Aorta (tissue), 5 donors: ENCODE data around the gene SART1. TPM values are rescaled to one million over a fixed set of nuclear protein-coding genes. Genes with fewer than 3 reads are reported as not detected.

Experiments used
- ATAC-seq: fragments of 200-7000 bp; cut with Tn5 transposase; one replicate; pipeline ENCODE4 v1.9.1; 2022; ENCODE audit warnings: moderate library complexity; ENCODE audit not compliant: low FRiP score
- DNase-seq, 2 donors: peaks; one replicate each; pipeline ENCODE4 v3.0.0-alpha.2; 2020
- H3K27ac ChIP-seq, 2 donors: one replicate each; pipeline ENCODE4 v1.5.1; 2013; ENCODE audit warnings: low read length in 2 of 2, mild to moderate bottlenecking in 2 of 2, moderate library complexity in 2 of 2, control low read depth in 1 of 2, inconsistent platforms in 1 of 2, low read depth in 1 of 2
- H3K27me3 ChIP-seq, 2 donors: one replicate each; pipeline ENCODE4 v1.6.1; 2013; ENCODE audit warnings: control low read depth in 1 of 2, low read length in 1 of 2, mild to moderate bottlenecking in 1 of 2, moderate library complexity in 1 of 2; ENCODE audit not compliant: insufficient read depth in 2 of 2, control insufficient read depth in 1 of 2
- H3K36me3 ChIP-seq, 2 donors: one replicate each; pipeline ENCODE4 v1.6.1; 2013; ENCODE audit warnings: control low read depth in 1 of 2, low read length in 1 of 2, mild to moderate bottlenecking in 1 of 2; ENCODE audit not compliant: insufficient read depth in 2 of 2, control insufficient read depth in 1 of 2
- H3K4me1 ChIP-seq, 2 donors: one replicate each; pipeline ENCODE4 v1.6.1; 2013; ENCODE audit warnings: low read length in 2 of 2, control low read depth in 1 of 2, mild to moderate bottlenecking in 1 of 2, moderate library complexity in 1 of 2; ENCODE audit not compliant: insufficient read depth in 2 of 2, control insufficient read depth in 1 of 2
- H3K4me3 ChIP-seq, 2 donors: one replicate each; pipeline ENCODE4 v1.5.1; 2013; ENCODE audit warnings: low read length in 2 of 2, control low read depth in 1 of 2, mild to moderate bottlenecking in 1 of 2
- H3K9me3 ChIP-seq: one replicate; pipeline ENCODE4 v1.6.1; 2013; ENCODE audit warnings: mild to moderate bottlenecking, low read length; ENCODE audit not compliant: control insufficient read depth
- WGBS, 2 donors: extraction: QIAGEN DNeasy Blood & Tissue Kit; methylation state at CpG; one replicate each; pipeline ENCODE4 v1.1.7; 2013; 5-methylcytosine and 5-hydroxymethylcytosine counted together
- intact Hi-C, 2 donors: fragments of 100-400 bp; cut with DNase I; formaldehyde crosslinking; loops; one replicate each; pipeline versions ENCODE4 v1.14.2 to v1.15.0; 2022
- long read RNA-seq, 2 donors: library from polyadenylated mRNA; unstranded; transcript quantifications; one replicate each; pipeline ENCODE4 v2.0.0, GENCODE V29; 2020 to 2021
- polyA plus RNA-seq, 2 donors: library from polyadenylated mRNA; stranded (reverse); fragments of 200-250 nt; gene quantifications; one replicate each; pipeline ENCODE4 v1.2.3, GENCODE V29; 2013
- total RNA-seq, 2 donors: library from RNA; stranded (reverse); fragmentation: NEBNext Ultra II Directional; extraction: Animal tissue kit (Norgen Biotek cat#: 25700); gene quantifications; one replicate each; pipeline ENCODE4 v1.2.1, GENCODE V29; 2021
- donor health status: healthy with polysubstance abuse.
- donor health status: Bipolar disorder and iron deficiency.
- donor health status: DM: no; HTN: no; CAD: no.
- donor health status: DM: no; HTN: no; CAD: no.
- donor health status: DM: yes; HTN: yes; CAD: no.

Gene SART1, protein sequence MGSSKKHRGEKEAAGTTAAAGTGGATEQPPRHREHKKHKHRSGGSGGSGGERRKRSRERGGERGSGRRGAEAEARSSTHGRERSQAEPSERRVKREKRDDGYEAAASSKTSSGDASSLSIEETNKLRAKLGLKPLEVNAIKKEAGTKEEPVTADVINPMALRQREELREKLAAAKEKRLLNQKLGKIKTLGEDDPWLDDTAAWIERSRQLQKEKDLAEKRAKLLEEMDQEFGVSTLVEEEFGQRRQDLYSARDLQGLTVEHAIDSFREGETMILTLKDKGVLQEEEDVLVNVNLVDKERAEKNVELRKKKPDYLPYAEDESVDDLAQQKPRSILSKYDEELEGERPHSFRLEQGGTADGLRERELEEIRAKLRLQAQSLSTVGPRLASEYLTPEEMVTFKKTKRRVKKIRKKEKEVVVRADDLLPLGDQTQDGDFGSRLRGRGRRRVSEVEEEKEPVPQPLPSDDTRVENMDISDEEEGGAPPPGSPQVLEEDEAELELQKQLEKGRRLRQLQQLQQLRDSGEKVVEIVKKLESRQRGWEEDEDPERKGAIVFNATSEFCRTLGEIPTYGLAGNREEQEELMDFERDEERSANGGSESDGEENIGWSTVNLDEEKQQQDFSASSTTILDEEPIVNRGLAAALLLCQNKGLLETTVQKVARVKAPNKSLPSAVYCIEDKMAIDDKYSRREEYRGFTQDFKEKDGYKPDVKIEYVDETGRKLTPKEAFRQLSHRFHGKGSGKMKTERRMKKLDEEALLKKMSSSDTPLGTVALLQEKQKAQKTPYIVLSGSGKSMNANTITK
- 10 to 100 TPM; 50.9 to 52.3 TPM for total RNA-seq
- 100 to 1,000 TPM in 1 of 2 donors, 10 to 100 TPM in 1; 27.9 to 129 TPM for polyA plus RNA-seq
- long read RNA-seq, donor 1, transcript SART1-201 (20 exons, 3,293 nt): major isoform, 5 of 28 reads
- long read RNA-seq, donor 1, partial matches to known transcripts: 20 of 28 reads
- long read RNA-seq, donor 1, other reads (novel, unspliced or antisense): 2 of 28 reads
- long read RNA-seq, donor 2, transcript SART1-201 (20 exons, 3,293 nt): major isoform, 38 of 53 reads
- long read RNA-seq, donor 2, partial matches to known transcripts: 9 of 53 reads
- long read RNA-seq, donor 2, other reads (novel, unspliced or antisense): 6 of 53 reads

DNA sequence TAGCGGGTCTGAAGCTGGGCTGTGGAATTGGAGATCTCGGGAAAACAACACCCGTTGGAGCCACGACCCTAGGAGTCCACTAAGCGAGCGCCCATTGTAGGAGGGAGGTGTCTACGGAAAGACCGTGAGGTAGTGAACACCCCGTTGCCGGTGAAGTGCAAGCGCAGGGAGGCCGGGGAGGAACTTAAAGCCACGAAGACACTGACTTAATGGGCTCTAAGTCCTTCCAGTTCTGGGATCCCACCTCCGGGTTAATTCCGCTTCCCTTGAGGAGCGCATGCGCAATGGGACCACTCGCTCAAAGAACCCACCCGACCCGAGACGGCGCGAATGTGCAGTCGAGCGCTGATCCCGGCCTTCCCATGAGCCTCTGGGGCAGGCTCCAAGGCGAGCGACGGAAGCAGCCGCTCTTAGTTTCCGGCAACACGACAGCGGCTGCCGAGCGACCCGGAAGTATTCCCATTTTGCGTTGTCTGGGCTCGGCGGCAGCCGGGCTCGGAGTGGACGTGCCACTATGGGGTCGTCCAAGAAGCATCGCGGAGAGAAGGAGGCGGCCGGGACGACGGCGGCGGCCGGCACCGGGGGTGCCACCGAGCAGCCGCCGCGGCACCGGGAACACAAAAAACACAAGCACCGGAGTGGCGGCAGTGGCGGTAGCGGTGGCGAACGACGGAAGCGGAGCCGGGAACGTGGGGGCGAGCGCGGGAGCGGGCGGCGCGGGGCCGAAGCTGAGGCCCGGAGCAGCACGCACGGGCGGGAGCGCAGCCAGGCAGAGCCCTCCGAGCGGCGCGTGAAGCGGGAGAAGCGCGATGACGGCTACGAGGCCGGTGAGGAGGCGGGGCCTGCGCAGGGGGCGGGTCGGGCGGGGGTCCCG lies at the start of gene SART1:
TSS of gene SART1 (plus strand) at position 468 of the 874 bp plus-strand sequence. CDS start at position 515, 47 bp downstream.
- peak within 1 kb of the TSS; percentile 11 to 59 for H3K27ac ChIP-seq
- 0% methylated on average over 87 to 97 of the region's 97 CpGs for WGBS, 2 donors
- H3K9me3 ChIP-seq: no peaks in the 10 kb centered on the region
- H3K36me3 ChIP-seq: peaks cover 0 to 11% of the 10 kb centered on the region in 2 donors
- peak within 1 kb of the TSS; percentile 74 to 86 for H3K4me3 ChIP-seq
- intact Hi-C loops: loop anchor here (1.0 to 5.0 kb wide), 3 partner anchors 39 to 77 kb away; partner anchors contain the start of genes C11orf68 (in 1 of the 2) and DRAP1 (in 1 of the 2)
- no peaks in the 10 kb centered on the region for H3K4me1 ChIP-seq
- H3K27me3 ChIP-seq: no peaks in the 10 kb centered on the region
- DNase-seq: peak; percentile 99
- ATAC-seq: peak; percentile 97

DNA sequence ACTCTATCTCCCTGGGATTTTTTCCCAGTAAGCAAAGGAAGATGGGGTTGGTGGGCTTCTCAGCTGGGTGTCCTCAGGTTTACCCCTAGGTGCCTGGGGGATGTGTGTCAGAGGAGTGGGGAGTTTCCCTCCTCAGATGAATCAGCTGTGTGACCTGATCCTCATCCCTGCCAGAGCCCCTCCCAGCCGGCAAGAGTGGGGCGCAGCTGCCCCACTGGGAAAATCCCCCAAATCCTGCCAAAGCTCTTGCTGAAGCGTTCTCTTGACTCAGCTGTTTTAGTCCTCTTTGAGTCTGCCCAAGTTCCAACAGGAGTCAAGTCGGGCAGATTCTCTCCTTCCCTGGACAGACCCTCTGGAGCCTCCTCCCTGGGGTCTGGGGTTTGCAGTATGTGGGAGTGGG lies 48.7 kb upstream of the SART1 start:
- no peak overlapping the region for H3K27ac ChIP-seq
- no peak overlapping the region for H3K4me3 ChIP-seq
- H3K4me1 ChIP-seq: peaks cover 0 to 1% of the 10 kb centered on the region in 2 donors
- DNase-seq: no peak
- WGBS, 2 donors: 13 to 34% methylated on average over 4 of the region's 4 CpGs
- no peaks in the 10 kb centered on the region for H3K9me3 ChIP-seq
- no peak for ATAC-seq
- H3K27me3 ChIP-seq: no peaks in the 10 kb centered on the region
- intact Hi-C loops: no loop called here
- no peaks in the 10 kb centered on the region for H3K36me3 ChIP-seq

DNA sequence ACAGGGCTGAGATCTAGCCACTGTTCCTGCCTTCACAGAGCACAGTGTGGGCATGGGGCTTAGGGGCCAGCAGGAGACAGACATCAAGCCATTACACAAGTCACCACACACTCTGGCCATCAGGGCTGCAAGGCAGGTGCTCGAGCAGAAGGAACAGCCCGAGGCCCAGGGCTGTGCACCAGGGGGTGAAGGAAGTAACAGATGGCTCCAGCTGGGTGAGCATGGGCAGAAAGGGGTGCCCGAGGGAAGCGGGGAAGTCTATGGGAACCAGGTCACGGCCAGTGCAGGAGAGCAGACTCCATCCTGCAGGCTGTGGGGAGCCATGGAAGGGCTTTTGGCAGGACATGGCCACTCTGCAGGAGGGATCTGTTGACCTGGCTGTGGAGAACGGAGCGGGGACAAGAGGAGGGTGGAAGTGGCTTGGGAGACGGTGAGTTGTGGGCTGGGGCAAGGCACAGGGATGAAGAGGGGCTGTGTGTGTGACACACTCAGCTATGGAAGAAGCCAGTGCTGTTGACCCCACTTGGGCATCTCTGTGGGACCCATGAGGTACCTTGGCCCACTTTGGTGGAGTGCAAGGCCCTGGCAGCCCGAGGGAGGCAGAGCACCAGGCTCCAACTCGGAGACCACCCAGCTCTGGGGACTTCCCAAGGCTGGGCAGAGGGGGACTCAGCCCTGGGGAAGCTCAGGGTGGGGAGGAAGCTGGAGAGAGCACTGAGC lies 46.3 kb upstream of the SART1 start:
- Histone ChIP-seq H3K4me1 (peaks cover 0 to 1% of the 10 kb centered on the region in 2 donors), H3K9me3 (no peaks in the 10 kb centered on the region), H3K36me3 (no peaks in the 10 kb centered on the region), H3K4me3 (no peak overlapping the region), H3K27ac (peak overlapping the region; percentile 4 to 87), H3K27me3 (no peaks in the 10 kb centered on the region)
- no peak for ATAC-seq
- no peak for DNase-seq
- WGBS, 2 donors: 45 to 65% methylated on average over 7 to 10 of the region's 10 CpGs
- intact Hi-C loops: no loop called here

DNA sequence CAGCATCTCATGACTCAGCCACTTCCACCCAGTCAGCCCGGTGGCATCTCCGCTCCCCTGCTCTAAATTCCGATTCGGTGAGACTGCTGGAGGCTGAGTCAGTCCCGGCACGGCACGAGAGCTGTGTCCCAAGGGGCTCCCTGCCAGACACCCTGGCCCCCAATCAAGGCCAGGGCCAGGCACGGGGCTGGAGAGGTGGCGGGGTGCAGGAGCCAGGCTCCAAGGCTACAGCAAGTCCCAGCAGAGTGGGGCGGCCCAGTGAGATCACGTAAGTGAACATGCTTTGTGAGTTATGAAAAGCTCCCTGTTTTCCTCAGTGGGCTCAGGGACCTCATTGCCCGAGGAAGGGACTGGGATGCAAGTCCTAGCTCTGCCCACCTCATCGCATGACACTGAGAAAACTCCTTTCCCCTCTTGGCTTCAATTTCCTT lies 45.7 kb upstream of the SART1 start:
- H3K27ac ChIP-seq: peak overlapping the region; percentile 45 to 91
- H3K36me3 ChIP-seq: no peaks in the 10 kb centered on the region
- intact Hi-C loops: no loop called here
- peaks cover 0 to 1% of the 10 kb centered on the region in 2 donors for H3K4me1 ChIP-seq
- WGBS, 2 donors: 0 to 6% methylated on average over 13 of the region's 13 CpGs
- peak; percentile 64 for ATAC-seq
- H3K27me3 ChIP-seq: no peaks in the 10 kb centered on the region
- no peaks in the 10 kb centered on the region for H3K9me3 ChIP-seq
- peak; percentile 94 to 96 for DNase-seq
- no peak overlapping the region for H3K4me3 ChIP-seq

DNA sequence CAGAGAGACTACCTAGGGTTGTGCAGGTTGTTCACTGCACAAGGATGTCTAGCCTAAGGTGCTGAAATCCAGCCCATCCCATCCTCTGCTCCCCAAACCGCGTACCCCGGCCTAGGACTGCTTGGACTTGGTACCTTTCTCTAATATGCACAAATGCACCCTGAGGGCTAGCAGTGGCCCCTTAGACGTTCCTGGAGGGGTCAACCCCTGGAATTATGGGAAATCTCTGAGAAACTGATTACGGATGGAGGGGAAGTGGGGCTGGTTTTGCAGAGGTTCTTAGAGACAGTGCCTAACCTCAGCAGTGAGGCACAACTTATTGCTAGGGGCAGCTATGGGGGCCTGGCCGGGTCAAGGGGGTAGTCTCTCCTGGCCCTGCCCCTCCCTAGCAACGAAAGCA lies 45.1 kb upstream of the SART1 start:
- Histone ChIP-seq H3K27me3 (no peaks in the 10 kb centered on the region), H3K9me3 (no peaks in the 10 kb centered on the region), H3K36me3 (no peaks in the 10 kb centered on the region), H3K27ac (peak overlapping the region; percentile 45 to 91), H3K4me3 (no peak overlapping the region), H3K4me1 (peaks cover 0 to 1% of the 10 kb centered on the region in 2 donors)
- no peak for ATAC-seq
- DNase-seq: no peak
- WGBS, 2 donors: 51 to 56% methylated on average over 7 of the region's 7 CpGs
- intact Hi-C loops: no loop called here

DNA sequence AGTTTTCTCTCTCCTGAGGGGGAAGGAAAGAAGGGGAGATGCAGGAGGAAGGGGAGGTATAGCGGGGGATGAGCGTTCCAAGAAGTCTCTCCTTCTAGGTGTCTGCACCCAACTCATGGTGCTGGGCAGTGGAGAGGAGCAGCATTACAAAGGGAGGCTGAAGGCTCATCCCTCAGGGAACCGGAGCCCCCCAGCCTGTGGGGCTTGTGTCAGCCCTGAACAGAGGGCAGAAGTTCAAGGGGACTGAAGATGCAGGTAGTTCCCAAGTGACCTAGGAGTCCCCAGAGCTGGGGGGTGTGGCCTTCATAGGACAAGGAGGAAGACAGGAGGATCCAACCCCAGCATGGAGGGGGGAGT lies 44.5 kb upstream of the SART1 start:
- no peaks in the 10 kb centered on the region for H3K36me3 ChIP-seq
- H3K27me3 ChIP-seq: no peaks in the 10 kb centered on the region
- ATAC-seq (no peak), DNase-seq (no peak)
- H3K4me1 ChIP-seq: peaks cover 0 to 1% of the 10 kb centered on the region in 2 donors
- intact Hi-C loops: no loop called here
- 88 to 100% methylated on average over 3 of the region's 3 CpGs for WGBS, 2 donors
- peak overlapping the region; percentile 23 to 91 for H3K27ac ChIP-seq
- H3K4me3 ChIP-seq: no peak overlapping the region
- H3K9me3 ChIP-seq: no peaks in the 10 kb centered on the region

DNA sequence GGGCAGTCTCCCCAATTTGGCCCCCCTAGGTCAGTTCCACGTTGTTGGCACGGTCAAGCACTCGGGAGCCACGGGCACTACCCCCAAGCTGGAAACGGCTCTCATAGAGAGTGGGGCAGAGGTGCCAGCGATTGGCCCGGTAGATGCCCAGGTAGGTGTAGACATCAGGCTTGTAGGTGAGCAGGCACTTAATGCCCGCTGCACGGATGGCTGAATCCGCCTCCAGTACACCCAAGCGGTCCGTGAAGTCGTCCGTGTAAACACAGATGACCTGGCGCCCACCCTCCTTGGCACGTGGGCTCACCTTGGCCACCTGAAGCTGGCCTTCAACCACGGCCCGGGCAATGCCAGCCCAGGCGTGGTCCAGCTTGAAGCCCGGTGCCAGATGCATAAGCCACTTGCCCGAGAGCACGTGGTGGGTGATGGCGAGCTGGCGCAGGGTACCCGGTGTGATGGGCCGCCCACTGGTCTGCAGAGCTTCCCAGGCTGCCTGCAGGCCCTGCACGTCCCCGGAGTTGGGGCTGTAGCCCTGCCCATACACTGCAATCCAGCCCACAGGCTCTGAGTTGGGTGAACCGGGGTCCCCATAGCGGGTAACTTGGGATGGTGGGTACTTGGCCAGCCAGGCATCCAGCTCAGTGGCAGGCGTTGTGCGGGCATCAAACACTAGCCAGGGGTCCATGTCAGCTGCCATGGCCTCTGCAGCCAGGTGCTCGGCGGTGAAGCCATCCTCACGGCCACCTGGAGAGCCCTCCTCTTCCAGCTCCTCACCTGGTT lies 43.9 kb upstream of the SART1 start:
- Histone ChIP-seq H3K9me3 (no peaks in the 10 kb centered on the region), H3K27ac (peak overlapping the region; percentile 83 to 91), H3K36me3 (no peaks in the 10 kb centered on the region), H3K4me3 (peak overlapping the region; percentile 68 to 89), H3K27me3 (no peaks in the 10 kb centered on the region), H3K4me1 (peaks cover 0 to 1% of the 10 kb centered on the region in 2 donors)
- intact Hi-C loops: loop anchor here in 1 of 2 donors (2.0 kb wide), 1 partner anchor 29 kb away; the partner anchor contains the start of gene FIBP
- DNase-seq (no peak), ATAC-seq (no peak)
- 58 to 59% methylated on average over 35 of the region's 35 CpGs for WGBS, 2 donors
